GM18867 (cell line): Measurements from ENCODE around the gene NHSL2.

Source experiments
- ATAC-seq: cut with Tn5 transposase; IDR thresholded peaks from one replicate; pipeline ENCODE4 v1.9.1; 2021; ENCODE audit warnings: mild to moderate bottlenecking, moderate library complexity; ENCODE audit not compliant: unreplicated experiment

Gene NHSL2

DNA sequence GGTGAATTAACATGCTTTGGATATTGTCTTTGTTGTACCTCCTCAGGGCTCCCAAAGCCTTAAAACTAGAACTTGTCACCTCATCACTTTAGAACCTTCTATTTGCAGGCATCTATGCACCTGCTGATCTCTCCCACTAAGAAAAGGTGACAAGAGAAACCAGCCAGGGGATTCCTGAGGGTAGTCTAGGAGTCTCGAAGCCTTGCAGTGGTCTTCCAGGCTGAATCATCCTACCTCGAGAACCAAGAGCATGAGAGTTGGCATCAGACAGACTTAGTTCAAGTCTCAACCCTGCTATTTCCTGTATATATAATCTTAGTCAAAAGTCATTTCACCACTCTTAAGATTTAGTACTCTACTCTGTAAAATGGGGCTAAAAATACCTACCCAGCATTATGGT lies 191.5 kb downstream of the NHSL2 start:
- no peak for ATAC-seq

DNA sequence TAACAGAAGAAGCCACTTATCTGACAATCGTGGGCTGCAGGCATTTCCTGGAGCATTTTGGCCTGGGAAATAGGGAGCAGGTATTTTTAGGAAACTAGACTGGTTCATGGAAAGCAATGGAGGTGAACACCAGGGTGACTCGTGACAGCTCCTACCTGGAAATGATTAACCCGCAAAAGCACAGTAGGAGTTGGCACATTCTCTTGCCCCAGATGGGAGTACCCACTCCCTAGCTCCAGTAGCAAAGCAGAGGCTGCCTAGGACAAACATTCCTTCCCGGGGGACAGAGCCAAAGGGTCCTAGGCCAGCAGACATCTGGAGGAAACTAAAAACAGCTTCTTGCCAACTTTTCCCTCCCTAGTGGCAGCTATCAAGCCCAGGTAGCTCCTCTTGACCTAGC lies 192.1 kb downstream of the NHSL2 start:
- ATAC-seq, result no peak

DNA sequence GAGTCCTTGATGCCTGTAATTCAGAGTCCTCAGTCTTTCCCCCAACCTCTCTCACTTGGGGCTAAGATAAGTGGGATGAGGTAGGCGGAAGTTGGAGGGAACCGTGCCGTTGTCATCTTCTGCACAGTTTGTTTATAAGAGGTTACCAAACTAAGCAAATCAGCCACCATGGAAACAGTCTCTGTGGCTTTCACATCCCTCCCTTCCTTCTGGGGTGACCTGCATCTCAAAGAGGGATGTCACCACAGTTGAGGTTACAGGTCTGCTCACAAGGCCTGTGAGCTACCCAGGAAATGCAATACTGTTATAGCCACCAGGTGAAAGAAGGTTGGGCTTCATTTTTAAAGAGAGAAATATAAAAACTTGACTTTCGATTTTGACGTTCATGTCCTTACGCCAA lies 194.8 kb downstream of the NHSL2 start:
- ATAC-seq, result peak; percentile 48

DNA sequence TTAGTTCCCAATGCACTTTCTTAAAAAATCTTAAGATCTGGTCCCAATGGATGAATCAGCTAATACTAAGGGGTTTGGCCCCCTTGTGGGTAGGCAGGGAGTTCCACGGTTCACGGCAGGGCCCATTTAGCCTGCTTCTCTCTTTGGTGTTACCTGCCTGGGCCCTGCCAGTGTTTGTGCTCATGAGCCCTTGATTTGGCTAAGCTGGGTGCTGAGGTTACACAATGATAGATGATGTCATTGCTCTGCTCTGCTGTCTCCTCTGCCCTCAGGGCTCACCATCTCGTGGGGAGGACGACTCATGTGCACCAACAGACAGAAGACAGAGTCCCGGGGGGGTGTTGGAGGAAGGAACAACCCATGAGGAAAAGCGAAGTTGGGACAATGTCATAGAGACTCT lies 196.7 kb downstream of the NHSL2 start:
- no peak for ATAC-seq

DNA sequence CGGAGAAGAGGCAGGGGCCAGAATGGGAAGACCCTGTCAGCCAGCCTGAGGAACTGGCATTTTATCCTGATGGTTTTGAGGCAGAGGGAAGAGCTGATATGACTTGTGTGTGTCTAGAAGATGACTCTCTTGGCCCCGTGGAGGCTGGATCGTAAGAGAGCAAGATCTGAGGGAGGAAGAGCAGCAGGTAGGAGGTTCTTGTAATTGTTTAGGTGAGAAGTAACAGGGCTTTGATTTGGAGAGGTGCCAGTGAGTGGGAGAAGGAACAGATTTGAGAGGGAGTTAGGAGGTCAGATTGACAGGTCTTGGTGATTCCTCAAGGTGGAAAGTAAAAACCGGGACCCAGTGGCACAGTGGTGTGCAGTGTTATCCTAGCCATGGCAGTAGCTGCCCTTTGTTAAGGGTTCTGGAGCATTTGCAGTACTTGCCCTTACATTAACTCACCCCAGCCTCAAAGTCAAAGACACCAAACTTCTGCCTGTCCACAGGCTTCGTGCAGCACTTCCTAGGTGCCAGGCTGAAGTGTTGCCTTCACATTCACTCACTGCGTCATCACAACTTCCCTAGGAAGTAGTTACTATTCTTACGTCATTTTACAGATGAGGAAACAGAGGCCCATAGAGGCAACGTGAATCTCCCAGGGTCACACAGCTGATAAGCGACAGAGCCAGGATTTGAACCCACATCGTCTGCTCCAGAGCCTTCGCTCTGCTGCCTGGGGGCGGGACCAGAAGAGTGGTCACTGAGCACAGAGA lies 197.4 kb downstream of the NHSL2 start:
- no peak for ATAC-seq

DNA sequence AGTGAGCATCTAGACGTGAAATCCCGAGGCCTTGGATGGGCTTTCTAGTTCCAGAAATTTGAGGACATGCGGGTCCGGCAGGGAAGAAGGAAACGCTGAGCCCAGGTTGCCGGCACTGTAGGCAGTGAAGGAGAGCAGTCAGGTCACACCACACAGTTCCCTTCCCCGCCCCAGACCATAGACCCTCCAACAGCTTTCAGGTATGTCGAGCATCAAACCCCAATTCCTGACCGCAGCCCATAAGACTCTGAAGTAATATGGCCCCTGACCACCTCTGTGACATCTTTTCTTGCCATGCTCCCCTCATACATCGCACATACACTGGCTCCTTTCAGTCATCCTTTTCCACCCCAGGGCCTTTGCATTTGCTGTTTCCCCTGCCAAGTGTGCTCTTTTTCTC lies 198.0 kb downstream of the NHSL2 start:
- no peak for ATAC-seq

DNA sequence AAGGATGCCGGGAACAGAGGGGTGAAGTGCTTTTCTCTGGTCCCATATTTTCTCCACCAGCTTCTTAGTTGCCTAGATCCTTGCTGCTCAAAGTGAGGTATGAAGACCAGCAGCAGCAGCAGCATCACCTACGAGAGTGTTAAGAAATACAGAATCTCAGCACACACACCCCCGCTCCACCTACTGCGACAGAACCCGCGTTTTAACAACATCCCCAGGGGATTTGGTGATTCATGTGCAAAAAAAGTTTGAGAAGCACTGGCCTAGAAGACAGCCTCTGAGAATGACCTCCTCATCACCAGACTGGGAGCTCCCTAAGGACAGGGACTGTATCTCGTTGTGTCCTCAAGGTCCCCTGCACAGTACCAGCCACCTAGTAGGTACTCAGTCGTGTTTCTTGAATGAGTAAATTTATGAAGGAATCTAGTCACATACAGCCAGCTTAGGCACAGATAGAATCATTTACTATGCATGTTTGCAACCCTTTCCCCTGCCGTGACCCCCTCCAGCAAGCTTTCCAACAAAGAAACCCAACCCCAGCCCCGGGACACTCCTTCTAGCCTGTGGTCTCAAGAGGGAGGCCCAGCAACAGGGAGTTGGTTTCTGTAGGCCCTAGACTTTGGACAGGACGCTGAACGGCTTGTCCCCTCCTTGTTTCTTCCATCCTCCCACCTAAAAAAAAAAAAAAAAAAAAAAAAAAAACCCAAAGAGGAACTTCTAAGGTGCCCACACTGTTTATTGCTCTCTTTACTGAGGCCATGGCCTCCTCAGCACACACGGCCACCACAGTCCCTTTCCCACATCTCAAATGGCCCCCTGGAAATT lies 199.6 kb downstream of the NHSL2 start:
- no peak for ATAC-seq

DNA sequence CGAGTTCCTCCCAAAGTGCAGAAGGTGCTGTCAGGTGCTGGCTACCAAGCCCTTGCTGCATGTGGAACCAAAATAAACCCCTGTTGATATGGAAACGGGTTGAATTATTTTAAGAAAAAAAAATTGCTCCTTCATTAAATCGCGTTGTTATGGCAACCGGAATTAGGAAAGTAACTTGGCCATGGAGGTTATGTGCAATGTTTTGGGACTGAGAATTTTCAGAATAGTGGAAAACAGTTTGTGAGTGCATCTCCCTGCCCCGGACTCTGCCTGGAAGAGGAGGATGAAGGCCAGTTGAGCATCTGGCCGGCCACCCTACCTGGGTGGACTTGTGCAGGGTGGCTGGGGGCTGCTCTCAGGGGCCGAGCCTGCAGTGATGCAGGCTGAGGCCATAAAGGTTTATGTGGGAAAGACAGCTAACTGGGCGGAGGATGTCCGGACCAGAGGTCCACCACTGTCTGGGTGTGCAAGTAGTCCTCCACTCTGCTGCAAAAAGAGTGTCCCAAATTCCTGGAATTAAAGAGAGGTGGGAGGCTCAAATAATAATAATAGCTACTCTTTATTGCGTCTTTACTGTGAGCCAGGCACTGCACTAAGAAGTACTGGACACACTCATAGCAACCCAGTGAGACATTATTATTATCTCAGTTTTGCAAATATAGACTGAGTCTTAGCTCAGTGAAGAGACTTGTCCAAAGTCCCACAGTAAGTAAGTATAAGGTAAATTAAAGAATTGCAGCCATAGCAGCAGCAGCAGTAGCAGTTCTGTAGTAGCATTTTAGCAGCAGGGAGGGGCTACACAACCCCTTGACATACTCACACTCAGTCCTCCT lies 200.4 kb downstream of the NHSL2 start:
- no peak for ATAC-seq

DNA sequence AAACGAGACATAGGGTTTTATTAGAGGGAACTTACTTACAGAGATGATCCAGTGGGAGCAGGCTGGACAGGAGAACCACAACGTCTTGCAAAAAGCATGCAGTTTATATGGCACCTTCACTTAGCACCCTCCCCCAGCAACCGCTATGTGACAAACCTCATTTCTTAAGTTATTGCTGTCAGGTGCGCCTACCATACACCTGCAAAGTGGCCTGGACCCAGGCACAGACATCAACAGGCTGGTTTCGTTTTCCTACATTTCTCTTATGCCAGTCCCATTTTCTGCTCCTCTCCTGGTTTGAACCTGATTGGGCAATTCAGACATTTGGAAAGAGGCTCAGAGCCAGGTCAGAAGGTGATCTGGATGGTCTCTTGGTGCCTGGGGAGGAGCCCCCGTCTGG lies 202.8 kb downstream of the NHSL2 start:
- ATAC-seq, result no peak

DNA sequence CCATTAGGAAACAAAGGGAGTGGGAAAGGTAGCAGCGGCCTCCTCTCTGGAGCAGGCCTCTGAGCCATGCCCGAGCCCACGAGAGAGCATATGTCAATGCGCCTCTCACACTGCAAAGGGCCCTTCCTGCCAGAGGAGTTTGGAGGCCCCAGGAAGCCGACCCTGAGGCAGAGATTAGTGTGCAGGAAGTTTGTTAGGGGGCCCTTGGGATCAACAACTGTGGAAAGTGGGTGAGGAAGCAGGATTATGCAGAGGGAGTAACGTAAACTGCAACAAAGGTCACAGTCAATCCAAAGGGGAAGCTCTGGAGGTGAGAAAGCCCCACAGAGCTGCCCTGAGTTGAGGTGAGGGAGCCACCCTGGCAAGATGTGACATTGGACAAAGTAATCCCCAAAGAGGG lies 203.7 kb downstream of the NHSL2 start:
- ATAC-seq, result no peak

DNA sequence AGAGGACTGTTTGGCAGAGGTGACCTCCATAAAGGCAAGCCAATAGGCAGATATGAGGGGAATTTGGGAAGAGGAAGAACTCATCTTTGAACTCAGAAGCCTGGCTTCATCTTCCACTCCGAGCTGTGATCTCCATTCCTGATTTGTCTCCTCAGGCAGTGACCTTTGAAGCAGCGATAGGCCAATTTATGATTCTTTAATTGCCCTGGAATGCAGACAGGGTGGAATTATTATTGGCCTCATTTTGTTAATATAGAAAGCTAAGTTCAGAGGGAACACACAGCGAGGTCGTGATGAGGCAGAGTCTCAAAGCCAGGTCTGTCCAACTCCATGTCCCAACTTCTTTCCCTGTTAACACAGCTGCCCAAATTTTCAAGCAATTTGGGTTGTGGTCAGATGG lies 204.2 kb downstream of the NHSL2 start:
- no peak for ATAC-seq

DNA sequence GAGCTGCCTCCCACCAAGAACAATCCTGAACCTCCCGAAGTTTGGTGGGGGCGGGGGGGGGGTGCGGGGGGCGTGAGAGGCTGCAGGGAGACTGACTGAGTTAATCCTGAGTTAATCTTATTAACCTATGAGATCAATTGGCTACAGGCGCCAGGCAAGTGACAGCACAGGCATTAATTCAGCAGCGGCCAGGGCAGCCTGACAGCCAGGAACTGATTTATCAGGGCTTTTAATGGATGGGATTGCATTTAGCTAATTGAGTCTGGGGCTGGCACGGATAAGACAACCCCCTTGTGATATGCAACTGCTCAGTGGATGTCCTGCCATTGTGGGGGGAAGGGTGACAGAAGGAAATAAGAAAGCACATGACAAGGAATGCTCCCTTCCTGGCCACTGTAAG lies 204.7 kb downstream of the NHSL2 start:
- ATAC-seq, result no peak

DNA sequence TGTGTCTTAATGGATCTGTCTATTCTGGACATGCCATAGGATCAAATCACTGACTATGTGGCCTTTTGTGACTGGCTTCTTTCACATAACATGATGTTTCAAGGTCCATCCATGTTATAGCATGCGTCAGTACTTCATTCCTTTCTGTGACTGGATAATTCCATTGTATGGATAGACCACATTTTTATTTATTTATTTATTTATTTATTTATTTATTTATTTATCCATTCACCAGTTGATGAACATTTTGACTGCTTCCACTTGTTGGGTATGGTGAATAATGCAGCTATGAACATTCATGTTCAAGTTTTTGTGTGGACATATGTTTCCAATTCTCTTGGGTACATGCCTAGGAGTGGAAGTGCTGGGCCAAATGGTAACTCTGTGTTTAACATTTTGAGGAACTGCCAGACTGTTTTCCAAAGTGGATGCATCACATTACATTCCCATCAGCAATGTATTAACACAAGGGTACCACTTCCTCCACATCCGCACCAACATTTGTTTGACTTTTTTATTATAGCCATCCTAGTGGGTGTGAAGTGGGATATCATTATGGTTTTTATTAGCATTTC lies 207.1 kb downstream of the NHSL2 start:
- ATAC-seq, result no peak

DNA sequence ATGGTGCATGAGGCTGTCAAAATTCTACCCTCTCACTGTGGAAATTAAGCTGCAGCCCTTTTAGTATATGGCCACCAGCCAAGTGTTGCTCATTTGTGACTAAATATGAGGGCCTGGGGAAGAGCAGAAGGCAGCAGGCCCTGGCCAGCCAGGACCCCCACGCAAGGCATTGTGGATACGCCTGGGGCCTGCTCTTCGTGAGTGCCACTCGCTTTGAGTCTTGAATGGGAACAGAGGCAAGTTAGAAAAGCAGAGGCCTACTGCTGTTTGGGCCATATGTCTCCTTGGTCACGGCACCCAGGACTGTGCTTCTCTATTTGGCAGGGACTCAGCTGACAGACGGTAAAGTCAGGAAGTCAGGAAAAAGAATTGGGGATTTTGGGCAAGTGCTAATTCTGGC lies 210.2 kb downstream of the NHSL2 start:
- ATAC-seq, result no peak

DNA sequence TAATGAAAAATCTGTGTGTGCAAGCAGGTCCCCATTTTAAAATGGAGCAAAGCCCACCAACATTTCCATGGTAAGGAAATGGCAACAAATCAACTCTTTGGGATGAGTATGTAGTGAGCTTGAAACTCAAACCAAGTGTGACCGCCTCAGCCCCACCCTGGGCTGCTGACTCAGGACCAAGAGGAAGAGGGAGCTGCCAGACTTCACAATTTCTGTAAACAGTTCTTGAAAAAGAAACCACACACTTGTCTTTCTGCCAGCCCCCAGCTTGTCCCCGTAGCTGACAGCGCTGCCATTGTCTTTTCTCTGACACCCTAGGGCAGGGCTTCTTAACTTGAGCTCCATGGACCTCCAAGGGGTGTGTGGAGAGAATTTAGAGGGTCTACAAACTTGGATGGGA lies 210.7 kb downstream of the NHSL2 start:
- peak; percentile 73 for ATAC-seq

DNA sequence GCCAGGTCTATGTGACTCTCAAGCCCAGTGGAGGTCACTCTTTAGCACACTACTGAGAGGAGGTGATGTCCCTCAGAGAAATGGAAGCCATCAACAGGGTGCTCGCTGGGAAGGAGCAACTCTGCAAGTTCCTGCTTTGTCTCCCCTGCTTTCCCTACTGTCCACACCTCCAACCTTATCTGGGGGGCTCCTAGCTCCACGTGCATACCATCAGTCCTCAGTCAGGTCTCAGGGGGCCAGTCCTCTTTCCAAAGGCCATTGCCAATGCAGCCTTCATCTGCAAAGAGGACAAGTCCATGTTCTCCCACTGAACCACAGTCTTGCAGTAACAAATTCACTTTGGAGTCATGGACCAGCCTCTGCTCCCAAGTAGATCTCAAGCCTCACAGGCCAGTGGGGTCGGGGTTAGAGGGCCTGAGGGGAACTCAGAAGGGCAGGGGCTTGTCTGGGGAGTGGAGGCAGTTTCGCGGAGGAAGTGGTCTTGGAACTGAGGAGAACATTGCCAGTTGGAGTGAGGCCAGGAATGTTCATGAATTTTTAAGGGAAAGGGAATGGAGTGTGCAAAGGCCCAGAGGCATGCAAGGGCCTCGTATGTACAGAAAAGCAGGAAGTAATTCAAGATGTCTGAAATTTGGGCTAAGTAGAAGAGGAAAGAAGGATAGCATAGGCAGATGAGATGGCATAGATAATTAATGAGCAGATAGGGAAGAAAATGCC lies 212.1 kb downstream of the NHSL2 start:
- ATAC-seq, result no peak

DNA sequence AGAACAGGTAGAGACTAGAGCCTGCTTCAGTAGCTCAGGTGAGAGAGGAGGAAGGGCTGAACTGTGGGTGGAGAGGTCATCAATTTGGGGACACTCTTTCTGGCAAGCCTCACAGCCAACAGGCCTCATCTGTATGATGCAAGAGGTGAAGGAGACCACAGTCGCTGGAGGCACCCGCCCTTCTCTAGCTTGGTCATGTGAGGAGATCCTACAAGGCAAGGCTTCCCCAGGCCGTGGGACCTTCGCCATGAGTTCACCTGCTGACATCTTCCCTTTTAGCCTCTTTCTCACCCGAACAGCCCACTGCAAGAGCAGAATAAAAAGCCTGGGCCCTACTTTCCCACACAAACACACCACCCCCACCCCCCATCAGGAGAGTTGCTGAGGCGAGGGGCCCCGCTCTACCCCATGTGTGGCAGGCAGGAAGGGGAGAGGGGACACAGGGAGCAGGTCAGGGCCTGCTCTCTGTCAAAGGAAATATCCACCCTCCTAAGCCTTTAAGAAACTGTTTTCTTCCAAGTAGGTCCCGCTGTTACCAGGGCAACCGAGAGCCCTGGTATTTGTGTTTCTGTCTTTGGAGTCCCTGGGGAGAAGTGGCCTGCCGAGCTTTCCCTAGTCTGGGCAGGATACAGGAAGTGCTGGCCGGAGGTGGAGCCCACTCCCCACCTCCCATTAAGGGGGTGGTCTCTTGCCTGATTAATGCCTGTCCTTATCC lies 213.0 kb downstream of the NHSL2 start:
- ATAC-seq, result no peak

DNA sequence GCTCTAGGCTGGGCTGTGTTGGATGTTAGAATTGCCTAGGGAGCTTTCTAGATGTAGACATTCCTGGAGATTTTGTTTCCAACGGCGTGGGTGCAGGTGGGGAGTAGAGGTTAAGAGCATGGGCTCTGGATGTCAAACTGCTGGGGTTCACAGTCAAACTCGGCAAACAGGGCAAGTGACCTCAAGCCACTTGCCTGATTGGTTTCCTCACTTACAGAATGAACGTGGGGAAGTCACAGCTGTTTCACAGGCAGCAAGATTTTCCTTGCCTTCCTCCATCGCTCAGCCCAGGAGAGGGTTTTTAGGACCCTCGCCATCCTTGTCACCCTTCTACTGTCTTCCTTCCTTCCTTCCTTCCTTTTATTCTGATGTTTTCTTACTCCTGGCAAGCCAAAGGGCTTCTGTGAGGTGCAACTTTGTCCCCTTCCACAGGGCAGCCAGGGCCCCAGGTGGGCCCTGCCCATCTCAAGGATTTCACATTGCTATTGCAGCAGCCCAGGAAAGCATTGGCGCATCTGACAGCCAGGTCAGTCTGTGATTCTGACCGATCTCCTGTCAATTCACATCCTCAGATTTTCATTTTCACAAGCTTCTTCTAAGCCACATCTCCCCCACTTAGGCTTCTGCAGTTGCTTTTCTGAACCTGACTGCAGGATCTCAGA lies 214.0 kb downstream of the NHSL2 start:
- no peak for ATAC-seq

DNA sequence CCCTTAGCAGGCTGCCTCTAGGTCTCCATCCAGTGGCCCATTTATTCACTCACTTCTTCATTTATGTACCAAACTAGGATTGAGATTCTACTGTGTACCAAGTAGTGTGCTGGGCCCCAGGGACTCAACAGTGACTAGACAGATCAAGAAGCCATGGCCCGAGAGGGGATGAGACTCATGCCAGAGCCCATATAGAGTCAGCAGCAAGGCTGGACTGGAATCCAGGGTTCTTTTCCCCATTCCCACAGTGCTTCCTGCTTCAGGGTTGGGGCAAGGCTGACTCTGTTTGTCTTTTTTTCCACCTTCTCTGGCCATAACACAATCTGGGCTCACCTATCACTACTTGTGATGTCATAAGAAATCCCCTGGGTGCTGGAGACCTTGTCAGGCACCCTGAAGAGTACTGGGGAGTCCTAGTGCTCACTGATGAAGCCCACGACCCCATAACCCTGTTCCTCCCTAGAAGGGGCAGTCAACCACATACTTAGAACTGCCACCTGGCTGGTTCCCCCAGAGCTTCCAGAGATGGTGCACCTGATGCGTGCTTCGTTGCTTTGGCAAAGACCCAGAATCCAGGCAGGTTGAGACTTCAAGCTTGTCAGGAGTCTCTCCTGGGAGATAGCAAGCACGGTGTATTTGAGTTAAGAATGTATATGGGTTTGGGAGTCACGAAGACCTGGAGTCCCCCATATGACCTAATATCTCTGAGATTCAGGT lies 214.8 kb downstream of the NHSL2 start:
- ATAC-seq, result no peak
